ENCODE data around the gene XK. TPM values are rescaled to one million over a fixed set of nuclear protein-coding genes. Genes with fewer than 3 reads are reported as not detected.

The XK gene
- total RNA-seq, 1 donor from 2014 or later = 0.25 TPM

DNA sequence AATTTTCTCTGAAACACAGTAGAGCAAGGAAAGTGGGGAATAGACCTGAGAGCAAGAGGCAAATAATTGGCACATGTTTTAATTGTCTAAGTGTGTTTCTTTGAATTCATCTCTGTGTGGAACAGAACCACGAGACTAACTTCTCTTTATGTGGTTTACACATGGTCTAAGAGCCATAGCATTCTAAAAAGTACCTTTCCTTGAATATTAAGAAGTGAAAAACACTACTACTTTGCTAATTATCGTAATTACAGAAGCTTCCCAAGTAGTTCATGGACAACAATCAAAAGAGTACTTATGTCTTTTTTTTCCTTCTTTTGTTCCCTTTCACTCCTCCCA lies 91.4 kb downstream of the XK start:
- FAIRE-seq = peak; percentile 63
- no peaks in the 10 kb centered on the region for H3K79me2 ChIP-seq (ENCODE audit: insufficient read depth, low read length)
- H3K27me3 Mint-ChIP-seq (ENCODE audit: low read depth, unreplicated experiment) = no peaks in the 10 kb centered on the region

DNA sequence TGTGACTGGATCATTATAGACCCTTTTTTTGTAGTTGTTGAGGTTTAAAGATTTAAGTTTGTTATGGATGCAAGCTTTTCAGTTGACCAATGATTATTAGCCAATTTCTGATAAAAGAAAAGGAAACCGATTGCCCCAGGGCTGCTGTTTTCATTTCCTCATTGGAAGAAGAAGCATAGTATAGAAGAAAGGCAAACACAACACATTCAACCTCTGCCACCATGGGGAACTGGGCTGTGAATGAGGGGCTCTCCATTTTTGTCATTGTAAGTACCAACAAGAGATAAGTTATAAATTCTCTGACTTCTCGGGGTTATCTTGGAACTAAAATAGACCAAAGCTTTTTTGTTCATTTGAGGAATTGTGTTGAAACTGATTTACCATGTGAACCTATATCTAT lies 94.3 kb downstream of the XK start, which contains the start of gene CYBB:
Gene CYBB (plus strand): TSS at position 203 of the 400 bp plus-strand sequence. CDS start 19 bp downstream, at position 222.
- Histone ChIP-seq H3K4me2 (ENCODE audit: low read length) (no peak within 1 kb of the TSS), H3K4me3 (ENCODE audit: insufficient read depth, low read depth, low read length) (no peak within 1 kb of the TSS), H3K27ac (ENCODE audit: low read depth, low read length) (no peak within 1 kb of the TSS), H4K20me1 (ENCODE audit: insufficient read depth, low read length) (no peaks in the 10 kb centered on the region), H3K9me3 (ENCODE audit: insufficient read depth, low read depth, low read length) (no peaks in the 10 kb centered on the region), H3K27me3 (ENCODE audit: insufficient read depth, low read length) (no peaks in the 10 kb centered on the region), H3K36me3 (ENCODE audit: insufficient read depth, low read length) (no peaks in the 10 kb centered on the region), H2AFZ (ENCODE audit: low read depth, low read length) (no peak within 1 kb of the TSS), H3K9ac (ENCODE audit: low read length) (no peak within 1 kb of the TSS), H3K4me1 (ENCODE audit: insufficient read depth, low read length) (no peaks in the 10 kb centered on the region), H3K79me2 (ENCODE audit: insufficient read depth, low read length) (no peaks in the 10 kb centered on the region)
- DNase-seq (ENCODE audit: low read depth) (no peak), FAIRE-seq (peak; percentile 97)
- Mint-ChIP-seq H3K27ac (ENCODE audit: unreplicated experiment) (no peak within 1 kb of the TSS), H3K27me3 (ENCODE audit: low read depth, unreplicated experiment) (no peaks in the 10 kb centered on the region), H3K4me3 (ENCODE audit: unreplicated experiment) (no peak within 1 kb of the TSS), H3K36me3 (ENCODE audit: low read depth, unreplicated experiment) (no peaks in the 10 kb centered on the region), H3K9me3 (ENCODE audit: unreplicated experiment) (no peaks in the 10 kb centered on the region), H3K4me1 (ENCODE audit: low read depth, unreplicated experiment) (no peaks in the 10 kb centered on the region)
- no peak for TF ChIP-seq EZH2 (IDR thresholded peaks at IDR 0.05; ENCODE audit: insufficient read depth, low read length)
- no peak for TF ChIP-seq CTCF (IDR thresholded peaks at IDR 0.05; ENCODE audit: insufficient read depth, low read depth, low read length)

More for the DNA sequence above, 91.4 kb downstream of the XK start:
- Histone ChIP-seq H3K27ac (ENCODE audit: low read depth, low read length) (no peak overlapping the region), H3K4me1 (ENCODE audit: insufficient read depth, low read length) (no peaks in the 10 kb centered on the region), H3K4me2 (ENCODE audit: low read length) (no peak overlapping the region), H4K20me1 (ENCODE audit: insufficient read depth, low read length) (no peaks in the 10 kb centered on the region), H3K9me3 (ENCODE audit: insufficient read depth, low read depth, low read length) (no peaks in the 10 kb centered on the region), H3K27me3 (ENCODE audit: insufficient read depth, low read length) (no peaks in the 10 kb centered on the region), H3K4me3 (ENCODE audit: insufficient read depth, low read depth, low read length) (no peak overlapping the region), H3K9ac (ENCODE audit: low read length) (no peak overlapping the region), H2AFZ (ENCODE audit: low read depth, low read length) (no peak overlapping the region), H3K36me3 (ENCODE audit: insufficient read depth, low read length) (no peaks in the 10 kb centered on the region)
- no peaks in the 10 kb centered on the region for H3K9me3 Mint-ChIP-seq (ENCODE audit: unreplicated experiment)
- DNase-seq (ENCODE audit: low read depth) = no peak
- no peak overlapping the region for H3K27ac Mint-ChIP-seq (ENCODE audit: unreplicated experiment)
- no peak overlapping the region for H3K4me3 Mint-ChIP-seq (ENCODE audit: unreplicated experiment)
- H3K4me1 Mint-ChIP-seq (ENCODE audit: low read depth, unreplicated experiment) = no peaks in the 10 kb centered on the region
- TF ChIP-seq EZH2 (IDR thresholded peaks at IDR 0.05; ENCODE audit: insufficient read depth, low read length) (no peak), CTCF (IDR thresholded peaks at IDR 0.05; ENCODE audit: insufficient read depth, low read depth, low read length) (no peak)
- H3K36me3 Mint-ChIP-seq (ENCODE audit: low read depth, unreplicated experiment) = no peaks in the 10 kb centered on the region

DNA sequence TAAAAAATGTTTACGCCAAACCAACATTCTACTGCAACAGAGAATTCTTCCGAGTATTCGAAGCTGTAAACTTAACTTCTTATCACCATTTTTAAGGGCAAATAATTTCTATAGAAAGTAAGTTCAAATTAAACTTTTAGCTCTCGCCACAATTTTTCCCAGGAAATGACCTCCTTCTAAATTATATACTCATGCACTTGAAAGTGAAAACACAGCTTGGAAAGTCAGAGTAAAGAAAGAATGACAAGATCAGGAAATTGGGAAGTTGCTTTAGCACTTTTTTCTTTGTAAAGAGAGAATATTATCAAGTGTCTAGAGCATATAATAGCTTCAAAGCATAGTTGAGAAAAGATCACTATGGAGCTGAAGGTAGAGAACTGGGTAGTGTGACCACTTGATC lies 95.5 kb downstream of the XK start:
- TF ChIP-seq CTCF (IDR thresholded peaks at IDR 0.05; ENCODE audit: insufficient read depth, low read depth, low read length) (no peak), EZH2 (IDR thresholded peaks at IDR 0.05; ENCODE audit: insufficient read depth, low read length) (no peak)
- no peak overlapping the region for H3K4me3 Mint-ChIP-seq (ENCODE audit: unreplicated experiment)
- H3K27ac Mint-ChIP-seq (ENCODE audit: unreplicated experiment) = no peak overlapping the region
- no peaks in the 10 kb centered on the region for H3K27me3 Mint-ChIP-seq (ENCODE audit: low read depth, unreplicated experiment)
- no peak overlapping the region for H3K27ac ChIP-seq (ENCODE audit: low read depth, low read length)
- no peaks in the 10 kb centered on the region for H4K20me1 ChIP-seq (ENCODE audit: insufficient read depth, low read length)
- no peak overlapping the region for H2AFZ ChIP-seq (ENCODE audit: low read depth, low read length)
- H3K9me3 ChIP-seq (ENCODE audit: insufficient read depth, low read depth, low read length) = no peaks in the 10 kb centered on the region
- no peaks in the 10 kb centered on the region for H3K4me1 ChIP-seq (ENCODE audit: insufficient read depth, low read length)
- no peaks in the 10 kb centered on the region for H3K79me2 ChIP-seq (ENCODE audit: insufficient read depth, low read length)
- H3K36me3 Mint-ChIP-seq (ENCODE audit: low read depth, unreplicated experiment) = no peaks in the 10 kb centered on the region
- DNase-seq (ENCODE audit: low read depth) = no peak
- H3K27me3 ChIP-seq (ENCODE audit: insufficient read depth, low read length) = no peaks in the 10 kb centered on the region
- no peaks in the 10 kb centered on the region for H3K36me3 ChIP-seq (ENCODE audit: insufficient read depth, low read length)
- no peaks in the 10 kb centered on the region for H3K4me1 Mint-ChIP-seq (ENCODE audit: low read depth, unreplicated experiment)
- H3K4me2 ChIP-seq (ENCODE audit: low read length) = no peak overlapping the region
- FAIRE-seq = peak; percentile 58
- H3K9ac ChIP-seq (ENCODE audit: low read length) = no peak overlapping the region
- no peaks in the 10 kb centered on the region for H3K9me3 Mint-ChIP-seq (ENCODE audit: unreplicated experiment)
- no peak overlapping the region for H3K4me3 ChIP-seq (ENCODE audit: insufficient read depth, low read depth, low read length)

Other genes starting within 250 kb of the XK start
- gene LANCL3, start 114.1 kb upstream of the XK start, total RNA-seq = 0.22 and 0.36 TPM in 2 replicates
- not detected in 2 replicates for gene CYBB, start 94.3 kb downstream of the XK start, total RNA-seq
- gene DYNLT3, start 161.8 kb downstream of the XK start, total RNA-seq = 36.5 and 43.1 TPM in 2 replicates

Data from astrocyte (in vitro differentiated cells and primary cell).